Fibroblast of skin of scalp (primary cell): ENCODE data around the gene TEX14.
A peak's percentile ranks its signal among the peaks of the same experiment; 100 is the strongest.
"Not testable (repeated sequence)": the region's sequence is repeated elsewhere in the genome, so short reads cannot be mapped to it uniquely, and the experiment has no call there.

Source experiments
- DNase-seq: peaks from one replicate; pipeline ENCODE4 v3.0.0-alpha.2; 2013

Gene TEX14

GRCh38 chr17:58657962-58658803, 33.7 kb downstream of the TEX14 start:
- DNase-seq, result not testable (repeated sequence)

DNA sequence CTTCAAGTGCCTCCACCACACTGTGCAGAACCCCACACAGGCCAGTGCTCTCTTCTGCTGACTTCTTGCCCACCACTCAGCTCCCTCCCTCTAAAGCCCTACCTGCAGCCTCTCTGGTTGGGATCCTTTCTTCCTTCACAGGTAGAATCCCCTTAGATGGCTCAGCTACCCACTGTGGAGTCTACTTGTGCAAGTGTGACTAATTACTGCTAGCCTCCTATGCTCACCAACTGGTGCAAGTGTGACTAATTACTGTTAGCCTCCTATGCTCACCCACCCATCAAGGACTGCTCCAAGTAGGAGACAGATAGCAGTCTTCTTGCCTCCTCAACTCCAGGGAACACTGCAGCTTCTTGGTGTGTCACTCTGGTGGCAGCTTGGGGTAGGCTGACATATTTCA, 43.6 kb downstream of the TEX14 start:
- no peak for DNase-seq

GRCh38 chr17:58643147-58643546, 48.7 kb downstream of the TEX14 start:
- DNase-seq, result peak; percentile 63

GRCh38 chr17:58641887-58642311, 49.9 kb downstream of the TEX14 start:
- peak; percentile 12 for DNase-seq

DNA sequence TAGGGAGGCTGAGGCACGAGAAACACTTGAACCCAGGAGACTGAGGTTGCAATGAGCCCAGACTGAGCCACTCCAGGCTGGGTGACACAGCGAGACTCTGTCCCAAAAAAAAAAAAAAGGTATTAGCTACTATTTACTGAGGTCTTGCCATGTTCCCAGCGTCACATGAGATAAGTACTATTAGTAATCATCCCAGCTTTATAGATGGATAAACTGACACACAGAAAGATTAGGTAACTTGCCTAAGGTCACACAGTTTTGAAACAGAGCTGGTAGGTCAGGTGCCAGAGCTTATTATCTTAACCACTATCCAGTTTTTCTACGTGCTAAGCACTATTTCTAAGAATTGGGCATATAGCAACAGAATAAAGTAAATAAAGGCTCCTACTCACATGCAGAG, 51.6 kb downstream of the TEX14 start:
- no peak for DNase-seq

- DNase-seq, result no peak
Observed at GRCh38 chr17:58639681-58640080, 52.2 kb downstream of the TEX14 start.

- DNase-seq, result no peak
Observed at GRCh38 chr17:58637011-58637570, 54.8 kb downstream of the TEX14 start.

DNA sequence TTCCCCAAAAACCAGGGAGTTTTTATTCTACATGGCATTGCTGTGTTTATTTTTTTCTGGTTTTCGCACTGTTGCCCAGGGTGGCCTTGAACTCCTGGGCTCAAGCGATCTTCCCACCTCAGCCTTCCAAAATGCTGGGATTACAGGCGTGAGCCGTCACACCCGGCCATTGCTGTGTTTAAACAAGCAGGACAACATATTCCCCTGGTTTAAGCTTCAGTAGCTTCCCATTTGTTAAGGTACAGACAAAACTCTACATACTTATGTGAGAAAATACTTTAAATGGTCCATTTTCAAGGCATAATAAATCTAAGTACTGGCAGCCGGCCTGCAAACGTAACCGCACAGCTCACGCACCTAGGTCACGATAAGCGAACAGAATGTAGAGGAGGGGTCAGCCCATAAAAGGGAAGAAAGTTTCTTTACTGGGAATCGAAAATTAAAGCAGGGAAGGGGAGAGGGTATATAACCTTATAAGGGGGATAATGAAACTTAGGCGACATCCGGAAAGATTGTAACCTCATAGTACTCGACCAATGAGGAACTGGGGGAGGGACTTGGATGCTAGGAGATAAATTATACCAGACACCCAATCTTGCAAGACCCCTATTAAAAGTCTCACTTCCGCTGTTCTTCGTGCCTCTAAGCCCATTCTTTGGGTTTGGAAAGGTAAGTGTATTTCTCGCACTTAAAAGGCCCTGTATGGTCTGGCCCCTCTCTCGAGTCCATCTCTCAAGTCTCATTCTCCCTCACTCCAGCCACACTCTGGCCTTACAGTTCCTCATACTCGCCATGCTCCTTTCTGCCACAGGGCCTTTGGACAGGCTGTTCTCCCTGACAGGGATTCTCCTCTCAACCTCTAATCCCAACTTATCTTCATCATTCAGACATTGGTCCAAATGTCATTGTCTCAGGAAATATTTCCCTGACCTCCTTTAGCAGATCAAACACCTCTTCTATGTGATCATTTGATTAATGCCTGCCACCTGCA, 59.2 kb downstream of the TEX14 start:
- no peak for DNase-seq

GRCh38 chr17:58631523-58632323, 60.1 kb downstream of the TEX14 start:
- DNase-seq, result peak; percentile 99

- DNase-seq, result no peak
Observed at GRCh38 chr17:58630883-58631522, 60.8 kb downstream of the TEX14 start.

DNA sequence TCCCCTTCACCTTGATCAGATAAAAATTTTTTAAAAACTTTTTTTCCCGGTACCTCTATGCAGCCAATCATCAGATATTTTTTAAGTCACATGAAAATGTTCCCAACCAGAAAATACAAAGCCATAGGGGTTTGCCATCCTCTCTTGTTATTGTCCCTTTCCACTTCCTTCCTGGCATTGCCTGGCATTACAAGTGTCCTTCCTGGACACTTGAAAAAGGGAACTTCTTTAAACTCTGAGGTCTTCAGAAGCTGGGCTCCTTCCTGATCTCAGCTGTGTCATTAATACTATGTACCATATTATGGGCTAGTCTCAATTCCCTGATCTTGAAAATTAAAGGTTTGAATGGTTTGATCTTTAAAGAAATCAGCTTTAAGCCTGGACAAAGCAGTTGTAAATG, 64.9 kb downstream of the TEX14 start:
- no peak for DNase-seq

- no peak for DNase-seq
Observed at GRCh38 chr17:58624751-58625150, 67.1 kb downstream of the TEX14 start.

- no peak for DNase-seq
Observed at GRCh38 chr17:58621174-58621573, 70.7 kb downstream of the TEX14 start.

DNA sequence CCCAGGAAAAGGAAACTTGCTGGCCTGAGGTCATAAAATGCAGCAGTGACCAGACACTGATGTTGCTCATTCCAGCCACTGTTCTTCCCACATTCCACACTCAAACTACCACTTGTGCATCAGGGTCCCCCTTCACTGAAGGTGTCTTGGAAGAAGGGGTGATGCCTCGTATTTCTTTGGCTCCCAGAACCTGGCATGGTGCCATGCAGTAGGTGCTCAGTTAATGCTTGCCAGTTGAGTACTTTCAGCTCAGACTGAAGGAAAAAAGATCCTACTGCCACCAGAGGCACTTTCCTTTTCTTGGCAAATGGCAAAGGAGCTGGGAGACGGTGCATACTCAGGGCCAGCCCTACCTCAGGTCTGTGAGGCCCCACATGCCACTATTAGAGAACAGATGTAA, 73.5 kb downstream of the TEX14 start:
- DNase-seq, result no peak

- DNase-seq, result no peak
Observed at GRCh38 chr17:58617563-58617962, 74.3 kb downstream of the TEX14 start.

DNA sequence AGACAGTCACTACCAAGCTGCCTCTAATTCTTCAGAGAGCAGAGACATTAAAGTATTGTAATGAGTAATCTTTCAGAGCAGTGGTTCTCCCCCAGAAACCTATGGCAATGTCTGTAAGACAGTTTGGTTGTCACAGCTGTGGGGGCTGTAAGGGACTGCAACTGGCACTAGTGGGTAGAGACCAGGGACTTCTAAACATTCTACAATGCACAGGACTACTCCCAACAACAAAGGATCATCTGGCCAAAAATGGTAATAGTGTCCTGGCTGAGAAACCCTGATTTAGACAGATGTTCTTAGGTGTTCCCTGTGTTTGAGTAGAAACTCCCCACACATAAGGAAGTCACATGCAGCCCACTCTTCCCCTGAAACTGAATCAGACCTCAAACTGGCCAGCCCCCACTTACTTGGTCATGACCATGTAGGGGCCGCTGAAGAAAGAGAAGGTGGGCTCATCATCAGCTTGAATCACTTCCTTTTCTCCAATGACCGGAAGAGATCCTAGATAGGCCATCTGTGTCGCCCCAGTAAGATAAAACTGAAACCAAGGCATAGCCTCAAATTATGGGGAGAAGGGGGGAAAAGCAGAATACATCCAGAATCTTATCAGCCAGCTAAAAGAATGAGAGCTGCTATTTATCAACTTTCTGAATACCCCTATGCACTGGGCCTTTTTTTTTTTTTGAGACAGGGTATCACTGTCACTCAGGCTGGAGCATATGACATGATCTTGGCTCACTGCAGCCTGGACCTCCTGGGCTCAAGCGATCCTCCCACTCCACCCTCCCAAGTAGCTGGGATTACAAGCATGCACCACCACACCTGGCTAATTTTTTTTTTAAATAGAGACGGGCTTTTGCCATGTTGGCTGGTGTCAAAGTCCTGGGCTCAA, 75.8 kb downstream of the TEX14 start:
- DNase-seq, result no peak

DNA sequence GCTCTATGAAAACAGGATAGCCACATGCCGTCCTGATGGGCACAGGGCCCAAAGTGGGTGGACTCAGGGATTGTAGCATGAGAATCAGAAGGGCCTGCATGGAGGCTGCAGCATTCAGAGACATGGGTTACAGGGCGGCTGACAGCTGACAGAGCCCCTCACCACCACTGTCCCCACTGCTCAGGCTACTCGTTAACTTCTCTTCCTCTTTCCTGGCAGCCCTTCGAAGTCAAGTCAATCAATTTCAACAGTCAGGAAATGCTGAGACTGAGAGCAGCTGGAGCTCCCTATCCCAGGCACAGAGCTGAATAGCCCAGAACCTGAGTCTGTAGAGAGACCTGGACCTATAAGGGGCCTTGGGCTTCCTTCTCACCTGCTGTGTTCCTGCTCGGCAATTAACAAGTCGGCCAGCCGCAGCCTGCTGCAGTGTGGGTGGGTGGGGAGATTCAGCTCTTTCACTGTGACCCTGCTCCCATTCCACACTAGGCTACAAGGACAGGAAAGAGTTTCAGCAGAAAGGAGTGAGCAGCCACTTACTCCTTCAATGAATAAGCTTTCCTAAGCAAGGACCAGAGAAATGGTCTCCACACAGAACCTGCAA, 76.9 kb downstream of the TEX14 start:
- no peak for DNase-seq

DNA sequence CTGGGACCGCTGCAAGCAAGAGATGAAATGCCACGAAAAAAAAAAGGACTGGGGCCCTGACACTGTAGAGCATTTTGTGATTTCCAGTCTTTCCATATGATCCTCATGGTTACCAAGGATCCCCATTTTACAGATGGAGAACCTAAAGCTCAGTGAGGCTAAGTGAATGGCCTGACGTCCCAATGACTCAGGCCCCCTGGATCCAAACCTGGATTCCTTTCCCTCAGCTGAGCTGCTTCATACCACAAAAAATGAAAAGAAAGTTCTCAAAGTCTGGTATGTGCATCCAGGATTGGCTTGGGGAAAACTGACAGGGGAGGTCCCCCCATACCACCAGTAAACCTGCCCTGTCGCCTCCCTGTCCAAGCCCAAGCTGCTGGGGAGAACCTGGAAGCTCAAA, 80.5 kb downstream of the TEX14 start:
- DNase-seq, result no peak

GRCh38 chr17:58606934-58607333, 84.9 kb downstream of the TEX14 start:
- DNase-seq, result no peak

- DNase-seq, result no peak
Observed at GRCh38 chr17:58605986-58606385, 85.9 kb downstream of the TEX14 start.
